HFF-Myc (cell line): ENCODE measurements around the gene CRADD.
"Not testable (repeated sequence)": the region's sequence is repeated elsewhere in the genome, so short reads cannot be mapped to it uniquely, and the experiment has no call there.

Experiments used
- DNase-seq: peaks from one replicate; pipeline ENCODE4 v3.0.0-alpha.2; 2011; ENCODE audit warnings: low read depth; ENCODE audit errors: extremely low read depth
- H3K4me3 ChIP-seq: replicated peaks from 2 replicates; pipeline ENCODE4 v1.5.1; 2011; ENCODE audit warnings: low read depth, mild to moderate bottlenecking, control low read depth, low read length
- TF ChIP-seq, protein P1 (sequence below): IDR thresholded peaks from 2 replicates; pipeline ENCODE4 v1.5.1; 2012; ENCODE audit warnings: mild to moderate bottlenecking, low read depth, low read length, control low read depth; ENCODE audit errors: missing control alignments

The CRADD gene

DNA sequence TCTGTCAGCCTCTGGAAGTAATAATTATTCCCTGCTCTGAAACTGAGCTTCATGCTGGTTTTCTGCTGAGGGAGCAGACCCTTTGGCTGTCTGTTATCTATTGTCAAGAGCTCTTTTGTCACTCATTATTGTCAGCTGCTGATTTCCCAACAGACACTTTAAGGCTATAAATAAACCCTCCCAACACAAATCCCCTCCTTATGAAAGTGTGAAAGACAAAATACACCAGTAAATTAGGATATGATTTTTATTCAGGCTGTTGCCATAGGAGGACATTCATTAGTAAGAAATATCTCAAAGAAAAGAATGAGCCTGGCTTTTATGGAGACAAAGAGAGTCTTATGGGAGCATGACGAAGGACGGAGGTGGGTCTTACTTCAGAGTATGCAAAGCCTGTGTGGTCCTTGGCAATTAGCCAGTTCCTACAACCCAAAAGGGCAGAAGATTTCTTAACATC, 180.8 kb downstream of the CRADD start:
- TF ChIP-seq, protein P1, sequence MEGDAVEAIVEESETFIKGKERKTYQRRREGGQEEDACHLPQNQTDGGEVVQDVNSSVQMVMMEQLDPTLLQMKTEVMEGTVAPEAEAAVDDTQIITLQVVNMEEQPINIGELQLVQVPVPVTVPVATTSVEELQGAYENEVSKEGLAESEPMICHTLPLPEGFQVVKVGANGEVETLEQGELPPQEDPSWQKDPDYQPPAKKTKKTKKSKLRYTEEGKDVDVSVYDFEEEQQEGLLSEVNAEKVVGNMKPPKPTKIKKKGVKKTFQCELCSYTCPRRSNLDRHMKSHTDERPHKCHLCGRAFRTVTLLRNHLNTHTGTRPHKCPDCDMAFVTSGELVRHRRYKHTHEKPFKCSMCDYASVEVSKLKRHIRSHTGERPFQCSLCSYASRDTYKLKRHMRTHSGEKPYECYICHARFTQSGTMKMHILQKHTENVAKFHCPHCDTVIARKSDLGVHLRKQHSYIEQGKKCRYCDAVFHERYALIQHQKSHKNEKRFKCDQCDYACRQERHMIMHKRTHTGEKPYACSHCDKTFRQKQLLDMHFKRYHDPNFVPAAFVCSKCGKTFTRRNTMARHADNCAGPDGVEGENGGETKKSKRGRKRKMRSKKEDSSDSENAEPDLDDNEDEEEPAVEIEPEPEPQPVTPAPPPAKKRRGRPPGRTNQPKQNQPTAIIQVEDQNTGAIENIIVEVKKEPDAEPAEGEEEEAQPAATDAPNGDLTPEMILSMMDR, result no peak
- H3K4me3 ChIP-seq, result no peak overlapping the region
- no peak for DNase-seq

GRCh38 chr12:93860668-93861373, 183.6 kb downstream of the CRADD start:
- TF ChIP-seq, protein P1, result no peak
- no peak for DNase-seq
- H3K4me3 ChIP-seq, result no peak overlapping the region

GRCh38 chr12:93862424-93862823, 185.2 kb downstream of the CRADD start:
- no peak overlapping the region for H3K4me3 ChIP-seq
- TF ChIP-seq, protein P1, result no peak
- DNase-seq, result no peak

GRCh38 chr12:93865751-93866150, 188.6 kb downstream of the CRADD start:
- TF ChIP-seq, protein P1, result no peak
- H3K4me3 ChIP-seq, result no peak overlapping the region
- no peak for DNase-seq

- no peak for DNase-seq
- H3K4me3 ChIP-seq, result no peak overlapping the region
- TF ChIP-seq, protein P1, result no peak
Observed at GRCh38 chr12:93868771-93869170, 191.6 kb downstream of the CRADD start.

GRCh38 chr12:93870020-93870795, 193.0 kb downstream of the CRADD start:
- no peak overlapping the region for H3K4me3 ChIP-seq
- no peak for DNase-seq
- TF ChIP-seq, protein P1, result no peak

DNA sequence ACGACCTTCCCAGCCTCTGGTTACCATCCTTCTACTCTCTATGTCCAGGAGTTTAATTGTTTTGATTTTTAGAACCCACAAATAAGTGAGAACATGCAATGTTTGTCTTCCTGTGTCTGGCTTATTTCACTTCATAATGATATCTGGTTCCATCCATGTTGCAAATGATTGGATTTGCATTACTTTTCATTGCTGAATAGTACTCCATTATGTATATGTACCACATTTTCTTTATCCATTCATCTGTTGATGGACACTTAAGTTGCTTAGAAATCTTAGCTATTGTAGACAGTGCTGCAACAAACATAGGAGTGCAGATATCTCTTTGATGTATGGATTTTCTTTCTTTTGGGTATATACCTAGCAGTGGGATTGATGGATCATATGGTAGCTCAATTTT, 194.4 kb downstream of the CRADD start:
- DNase-seq, H3K4me3 ChIP-seq: not testable (repeated sequence)
